AG09309 (cell line): ENCODE results near the gene NADK.
"Not testable (repeated sequence)": the region's sequence is repeated elsewhere in the genome, so short reads cannot be mapped to it uniquely, and the experiment has no call there.

Experiments
- DNase-seq: peaks from one replicate; pipeline ENCODE4 v3.0.0-alpha.2; 2010; ENCODE audit warnings: low read depth
- H3K4me3 ChIP-seq: 2 replicates; pipeline ENCODE4 v1.5.1; 2011; ENCODE audit warnings: mild to moderate bottlenecking, low read depth, low read length, moderate library complexity; ENCODE audit not compliant: control insufficient read depth
- TF ChIP-seq, protein P1 (sequence below): IDR thresholded peaks from 2 replicates; pipeline ENCODE4 v1.5.1; 2011; ENCODE audit warnings: mild to moderate bottlenecking, low read depth, low read length, inconsistent platforms; ENCODE audit not compliant: insufficient read depth, control insufficient read depth; ENCODE audit errors: missing control alignments

Gene NADK

DNA sequence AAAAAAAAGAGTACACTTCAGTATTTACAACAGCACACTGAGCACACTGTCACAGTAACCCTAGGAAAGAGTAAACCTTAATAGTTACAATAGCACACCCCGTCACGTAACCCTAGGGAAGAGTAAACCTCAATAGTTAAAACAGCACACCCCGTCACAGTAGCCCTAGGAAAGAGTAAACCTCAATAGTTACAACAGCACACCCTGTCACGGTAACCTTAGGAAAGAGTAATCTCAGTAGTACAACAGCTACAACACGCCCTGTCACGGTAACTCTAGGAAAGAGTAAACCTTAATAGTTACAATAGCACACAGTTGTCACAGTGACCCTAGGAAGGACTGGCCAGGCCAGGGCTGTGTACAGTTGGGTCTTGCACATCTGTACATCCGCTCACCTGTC, 57.1 kb downstream of the NADK start:
- TF ChIP-seq, protein P1, sequence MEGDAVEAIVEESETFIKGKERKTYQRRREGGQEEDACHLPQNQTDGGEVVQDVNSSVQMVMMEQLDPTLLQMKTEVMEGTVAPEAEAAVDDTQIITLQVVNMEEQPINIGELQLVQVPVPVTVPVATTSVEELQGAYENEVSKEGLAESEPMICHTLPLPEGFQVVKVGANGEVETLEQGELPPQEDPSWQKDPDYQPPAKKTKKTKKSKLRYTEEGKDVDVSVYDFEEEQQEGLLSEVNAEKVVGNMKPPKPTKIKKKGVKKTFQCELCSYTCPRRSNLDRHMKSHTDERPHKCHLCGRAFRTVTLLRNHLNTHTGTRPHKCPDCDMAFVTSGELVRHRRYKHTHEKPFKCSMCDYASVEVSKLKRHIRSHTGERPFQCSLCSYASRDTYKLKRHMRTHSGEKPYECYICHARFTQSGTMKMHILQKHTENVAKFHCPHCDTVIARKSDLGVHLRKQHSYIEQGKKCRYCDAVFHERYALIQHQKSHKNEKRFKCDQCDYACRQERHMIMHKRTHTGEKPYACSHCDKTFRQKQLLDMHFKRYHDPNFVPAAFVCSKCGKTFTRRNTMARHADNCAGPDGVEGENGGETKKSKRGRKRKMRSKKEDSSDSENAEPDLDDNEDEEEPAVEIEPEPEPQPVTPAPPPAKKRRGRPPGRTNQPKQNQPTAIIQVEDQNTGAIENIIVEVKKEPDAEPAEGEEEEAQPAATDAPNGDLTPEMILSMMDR, result no peak
- H3K4me3 ChIP-seq, result no peak overlapping the region
- no peak for DNase-seq

DNA sequence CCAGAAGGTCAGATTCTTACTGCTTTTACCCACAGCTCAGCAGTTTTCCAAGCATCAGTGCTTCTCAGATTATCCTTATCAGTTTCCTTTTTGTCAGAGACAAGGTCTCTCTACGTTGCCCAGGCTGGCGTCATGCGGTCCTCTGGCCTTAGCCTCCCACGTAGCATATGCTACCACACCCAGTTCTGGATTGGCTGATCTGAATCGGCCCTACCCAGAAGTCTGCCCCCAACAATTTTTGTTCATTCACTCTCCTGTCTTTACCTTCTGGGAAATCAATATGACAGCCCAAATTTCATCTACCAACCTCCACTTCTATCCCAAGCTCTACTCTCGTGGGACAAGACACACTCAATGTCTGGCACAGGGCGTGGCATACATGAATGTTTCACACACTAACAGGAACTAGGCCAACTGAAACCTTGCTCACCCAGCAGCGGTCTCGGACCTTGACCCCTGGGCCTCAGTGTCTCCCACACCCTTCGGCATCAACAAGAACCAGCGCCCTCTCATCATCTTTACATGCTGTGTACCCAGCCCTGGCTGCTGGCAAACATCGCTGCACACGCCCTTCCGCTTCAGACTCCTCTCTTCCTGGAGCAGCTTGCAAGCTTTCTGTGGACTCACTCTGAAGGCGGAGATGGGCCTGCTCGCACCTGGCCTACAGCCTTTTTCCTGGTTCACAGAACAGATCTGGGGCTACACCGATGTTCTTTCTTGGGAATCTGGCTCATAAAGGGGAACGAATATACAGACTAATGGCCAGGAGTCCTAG, 63.0 kb downstream of the NADK start:
- DNase-seq, H3K4me3 ChIP-seq: not testable (repeated sequence)

DNA sequence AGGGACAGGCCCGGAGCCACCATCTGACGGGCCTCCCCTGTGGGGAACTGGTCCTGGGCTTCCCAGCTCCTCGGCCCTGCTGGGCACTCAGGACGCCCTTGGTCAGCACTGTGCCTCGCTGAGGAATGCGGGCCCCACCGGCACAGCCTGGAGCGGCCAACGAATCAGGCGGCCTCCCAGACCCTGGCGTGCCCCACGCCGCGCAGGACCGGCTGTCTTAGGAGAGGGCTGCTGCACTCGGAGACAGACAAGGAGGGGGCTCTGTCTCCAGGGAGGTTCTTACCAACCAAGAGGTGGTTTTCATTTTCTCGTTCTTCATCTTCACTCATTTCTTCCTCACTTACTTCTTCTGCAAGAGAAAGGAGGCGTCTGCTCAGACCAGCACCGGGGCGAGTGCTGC, 70.4 kb downstream of the NADK start:
- H3K4me3 ChIP-seq, DNase-seq: not testable (repeated sequence)

DNA sequence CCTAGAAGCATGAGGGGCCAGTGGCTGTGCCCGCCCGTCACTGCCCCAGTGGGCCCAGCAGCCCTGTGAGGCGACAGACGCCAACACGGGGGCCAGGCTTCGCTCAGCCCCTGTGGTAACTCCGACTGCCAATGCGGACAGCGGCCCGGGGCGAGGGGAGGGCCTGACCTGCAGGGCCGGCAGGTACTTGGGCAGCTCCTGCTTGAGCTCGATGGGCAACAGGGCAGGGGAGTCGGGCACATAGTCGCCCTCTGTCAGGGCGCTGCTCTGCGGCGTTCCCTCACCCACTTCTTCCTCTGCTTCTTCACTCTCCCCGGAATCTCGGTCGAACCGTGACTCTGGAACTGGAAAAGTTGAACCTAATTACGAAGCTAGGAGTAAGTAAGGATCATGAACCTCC, 71.0 kb downstream of the NADK start:
- not testable (repeated sequence) for H3K4me3 ChIP-seq, DNase-seq

DNA sequence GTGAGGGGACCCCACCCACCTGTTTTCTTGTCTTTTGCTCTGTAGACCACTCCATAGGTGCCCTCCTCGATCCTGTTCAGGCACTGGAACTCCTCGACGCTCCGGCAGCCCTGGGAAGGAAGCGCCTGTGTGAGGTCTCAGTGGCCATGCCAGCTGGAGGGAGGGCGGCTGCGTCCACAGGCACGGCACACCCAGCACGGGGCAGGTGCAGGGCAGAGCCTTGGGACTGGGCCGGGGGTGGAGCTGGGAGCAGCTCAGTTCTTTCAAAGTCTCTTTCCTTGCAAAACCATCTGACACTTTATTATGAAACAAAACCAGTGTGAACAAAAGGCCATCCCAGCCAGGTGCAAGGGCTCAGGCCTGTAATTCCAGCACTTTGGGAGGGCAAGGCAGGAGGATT, 72.6 kb downstream of the NADK start:
- not testable (repeated sequence) for DNase-seq, H3K4me3 ChIP-seq

DNA sequence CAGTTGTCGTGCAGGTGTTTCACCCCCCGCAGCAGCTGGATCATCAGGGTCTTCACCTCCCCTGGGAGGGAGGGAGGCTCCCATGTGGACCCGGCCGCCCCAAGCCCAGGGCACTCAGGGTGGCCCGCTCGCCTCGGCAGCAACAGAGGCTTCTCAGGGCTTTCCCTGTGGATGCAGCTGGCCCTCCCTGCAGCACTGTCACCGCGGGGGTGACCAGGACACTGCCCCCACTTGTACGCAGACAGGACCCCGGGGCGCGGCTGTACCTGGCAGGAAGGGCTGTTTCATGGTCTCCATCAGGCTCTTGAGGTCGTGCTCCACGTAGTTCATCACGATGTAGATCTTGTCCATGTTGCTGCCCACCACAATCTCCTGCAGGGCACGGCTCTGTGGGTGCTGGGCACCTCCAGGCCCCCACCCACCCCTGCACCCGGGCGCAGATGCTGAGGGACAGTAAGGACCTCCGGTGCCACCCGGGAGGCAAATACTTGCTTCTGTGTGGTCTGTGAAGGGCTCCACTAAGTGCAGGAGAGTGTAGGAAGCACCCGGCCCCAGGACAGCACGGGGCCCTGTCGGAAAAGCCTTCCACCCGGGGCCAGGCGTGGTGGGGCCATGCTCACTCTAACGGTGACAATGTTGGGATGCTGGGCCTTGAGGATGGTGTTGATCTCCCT, 73.8 kb downstream of the NADK start:
- not testable (repeated sequence) for H3K4me3 ChIP-seq, DNase-seq

DNA sequence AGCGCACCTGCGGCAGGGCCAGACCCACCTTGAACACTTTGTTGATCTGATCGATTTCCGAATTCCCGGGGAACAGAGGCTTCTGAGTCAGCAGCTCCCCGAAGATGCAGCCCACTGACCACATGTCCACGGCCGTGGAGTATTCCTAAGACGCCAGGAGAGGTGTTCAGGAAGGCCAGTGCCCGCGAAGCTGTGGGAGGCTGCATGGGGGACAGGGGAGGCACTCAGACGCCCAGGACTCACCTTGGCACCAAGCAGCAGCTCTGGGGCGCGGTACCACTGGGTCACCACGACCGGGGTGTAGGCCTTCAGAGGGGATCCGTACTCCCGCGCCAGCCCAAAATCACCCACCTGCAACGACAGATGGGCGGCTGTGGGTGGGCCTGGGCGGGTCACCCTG, 74.5 kb downstream of the NADK start:
- H3K4me3 ChIP-seq, result no peak overlapping the region
- DNase-seq, result no peak
- TF ChIP-seq, protein P1, result no peak

DNA sequence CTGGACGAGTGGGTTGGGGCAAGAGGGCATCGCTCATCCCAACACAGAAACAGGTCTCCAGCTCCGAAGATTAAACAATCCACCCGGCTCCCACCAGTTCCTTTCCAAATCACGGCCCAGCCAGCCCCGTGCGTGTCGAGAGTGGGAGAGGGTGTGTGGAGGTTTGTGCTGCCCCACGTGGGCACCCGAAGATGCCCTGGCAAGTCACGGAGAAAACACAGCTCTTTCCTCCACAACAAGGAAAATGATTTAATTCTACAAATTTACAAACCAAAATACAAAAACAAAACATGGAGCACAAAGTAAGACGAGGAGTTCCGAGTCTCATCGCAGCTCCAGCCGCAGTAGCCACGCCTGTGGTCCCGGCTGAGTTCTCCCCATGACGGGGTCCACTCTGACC, 75.8 kb downstream of the NADK start:
- DNase-seq, H3K4me3 ChIP-seq: not testable (repeated sequence)
